Sigmoid colon (tissue), 4 donors: ENCODE data around the gene USP16.

Experiments
- EP300 ChIP-seq, 4 donors: sonication (generic); formaldehyde crosslinking; IDR thresholded peaks; one replicate each; pipeline ENCODE4 v1.6.1; 2017; ENCODE audit warnings: antibody characterized with exemption in 4 of 4
- POLR2A ChIP-seq, 2 donors: fragments of 450-650 bp; IDR thresholded peaks; one replicate each; pipeline ENCODE4 v1.6.1; 2016; ENCODE audit warnings: antibody characterized with exemption in 2 of 2, mild to moderate bottlenecking in 2 of 2, moderate library complexity in 2 of 2
- TF ChIP-seq, protein P1 (sequence below), 4 experiments: fragments of 450-650 bp in 3 of 4; fragments of 200-600 bp in 1 of 4; IDR thresholded peaks; one replicate each; pipeline ENCODE4 v1.5.1; 2016 to 2019; ENCODE audit warnings: antibody characterized with exemption in 4 of 4, mild to moderate bottlenecking in 3 of 4, moderate library complexity in 2 of 4

DNA sequence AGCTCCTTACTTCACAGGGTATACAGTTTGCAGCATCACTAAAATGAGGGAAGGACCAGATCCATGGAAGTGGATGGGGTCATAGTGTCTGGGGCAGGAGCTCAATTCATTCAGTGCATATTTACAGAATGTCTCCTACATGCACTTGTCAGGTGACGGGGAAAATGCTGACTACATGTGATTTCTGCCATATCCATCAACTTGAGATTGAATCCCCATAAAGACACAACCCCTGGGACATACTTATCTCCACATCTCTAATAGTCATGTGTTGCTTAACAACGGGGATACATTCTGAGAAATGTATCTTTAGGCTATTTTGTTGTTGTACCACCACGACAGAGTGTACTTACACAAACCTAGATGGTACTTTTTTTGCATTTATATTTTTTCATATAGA lies 17.3 kb upstream of the USP16 start:
- TF ChIP-seq, protein P1, sequence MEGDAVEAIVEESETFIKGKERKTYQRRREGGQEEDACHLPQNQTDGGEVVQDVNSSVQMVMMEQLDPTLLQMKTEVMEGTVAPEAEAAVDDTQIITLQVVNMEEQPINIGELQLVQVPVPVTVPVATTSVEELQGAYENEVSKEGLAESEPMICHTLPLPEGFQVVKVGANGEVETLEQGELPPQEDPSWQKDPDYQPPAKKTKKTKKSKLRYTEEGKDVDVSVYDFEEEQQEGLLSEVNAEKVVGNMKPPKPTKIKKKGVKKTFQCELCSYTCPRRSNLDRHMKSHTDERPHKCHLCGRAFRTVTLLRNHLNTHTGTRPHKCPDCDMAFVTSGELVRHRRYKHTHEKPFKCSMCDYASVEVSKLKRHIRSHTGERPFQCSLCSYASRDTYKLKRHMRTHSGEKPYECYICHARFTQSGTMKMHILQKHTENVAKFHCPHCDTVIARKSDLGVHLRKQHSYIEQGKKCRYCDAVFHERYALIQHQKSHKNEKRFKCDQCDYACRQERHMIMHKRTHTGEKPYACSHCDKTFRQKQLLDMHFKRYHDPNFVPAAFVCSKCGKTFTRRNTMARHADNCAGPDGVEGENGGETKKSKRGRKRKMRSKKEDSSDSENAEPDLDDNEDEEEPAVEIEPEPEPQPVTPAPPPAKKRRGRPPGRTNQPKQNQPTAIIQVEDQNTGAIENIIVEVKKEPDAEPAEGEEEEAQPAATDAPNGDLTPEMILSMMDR (IDR thresholded peaks at IDR 0.05) = no peak
- TF ChIP-seq EP300 (IDR thresholded peaks at IDR 0.05) (no peak), POLR2A (IDR thresholded peaks at IDR 0.05) (no peak)
